ENCODE results near the gene CAT. TPM values are rescaled to one million over a fixed set of nuclear protein-coding genes. Genes with fewer than 3 reads are reported as not detected.

The CAT gene
- total and polyA plus RNA-seq, 9 of the 15 experiments (the other 6 are each of a cell fraction or from before 2014, with no cell fraction given), result 86.7 to 183 (median 114) TPM

- TF ChIP-seq, protein P1, sequence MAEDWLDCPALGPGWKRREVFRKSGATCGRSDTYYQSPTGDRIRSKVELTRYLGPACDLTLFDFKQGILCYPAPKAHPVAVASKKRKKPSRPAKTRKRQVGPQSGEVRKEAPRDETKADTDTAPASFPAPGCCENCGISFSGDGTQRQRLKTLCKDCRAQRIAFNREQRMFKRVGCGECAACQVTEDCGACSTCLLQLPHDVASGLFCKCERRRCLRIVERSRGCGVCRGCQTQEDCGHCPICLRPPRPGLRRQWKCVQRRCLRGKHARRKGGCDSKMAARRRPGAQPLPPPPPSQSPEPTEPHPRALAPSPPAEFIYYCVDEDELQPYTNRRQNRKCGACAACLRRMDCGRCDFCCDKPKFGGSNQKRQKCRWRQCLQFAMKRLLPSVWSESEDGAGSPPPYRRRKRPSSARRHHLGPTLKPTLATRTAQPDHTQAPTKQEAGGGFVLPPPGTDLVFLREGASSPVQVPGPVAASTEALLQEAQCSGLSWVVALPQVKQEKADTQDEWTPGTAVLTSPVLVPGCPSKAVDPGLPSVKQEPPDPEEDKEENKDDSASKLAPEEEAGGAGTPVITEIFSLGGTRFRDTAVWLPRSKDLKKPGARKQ (CRISPR knock-in tag; IDR thresholded peaks at IDR 0.05), result no peak
- TF ChIP-seq ZBTB12 (CRISPR knock-in tag; IDR thresholded peaks at IDR 0.05), result no peak
- TF ChIP-seq ZNF408 (CRISPR knock-in tag; IDR thresholded peaks at IDR 0.05; ENCODE audit: low read depth), result no peak
- TF ChIP-seq FOXJ3 (CRISPR knock-in tag; IDR thresholded peaks at IDR 0.05), result no peak
- TF ChIP-seq SETDB1 (IDR thresholded peaks at IDR 0.05; ENCODE audit: low read length), result no peak
- TF ChIP-seq RREB1 (CRISPR knock-in tag; IDR thresholded peaks at IDR 0.05), result no peak
- TF ChIP-seq HOMEZ (CRISPR knock-in tag; IDR thresholded peaks at IDR 0.05), result no peak
- peak; percentile 99 for TF ChIP-seq C11orf30 (IDR thresholded peaks at IDR 0.05; ENCODE audit: low read depth)
- TF ChIP-seq TOE1 (IDR thresholded peaks at IDR 0.05; ENCODE audit: borderline replicate concordance), result no peak
- no peak for TF ChIP-seq TOE1 (CRISPR knock-in tag; IDR thresholded peaks at IDR 0.05; ENCODE audit: borderline replicate concordance, low read depth)
- TF ChIP-seq SMARCB1 (IDR thresholded peaks at IDR 0.05; ENCODE audit: insufficient read length, low read depth), result peak; percentile 38
- TF ChIP-seq MBD2 (IDR thresholded peaks at IDR 0.05; ENCODE audit: borderline replicate concordance, low read depth), result no peak
- TF ChIP-seq ZNF165 (CRISPR knock-in tag; IDR thresholded peaks at IDR 0.05; ENCODE audit: borderline replicate concordance), result no peak
- TF ChIP-seq YY1 (IDR thresholded peaks at IDR 0.05; ENCODE audit: borderline replicate concordance in 1 of 3, control insufficient read depth in 1 of 3, extremely low read depth in 1 of 3, insufficient read depth in 3 of 3, insufficient read length in 1 of 3, insufficient replicate concordance in 2 of 3, low read depth in 1 of 3, low read length in 2 of 3), result peak in 1 of 3 experiments; percentile 37
Observed at GRCh38 chr11:34427186-34427805, 11.4 kb upstream of the CAT start (continued).
